ENCODE results near the gene TMIGD3.

The TMIGD3 gene

DNA sequence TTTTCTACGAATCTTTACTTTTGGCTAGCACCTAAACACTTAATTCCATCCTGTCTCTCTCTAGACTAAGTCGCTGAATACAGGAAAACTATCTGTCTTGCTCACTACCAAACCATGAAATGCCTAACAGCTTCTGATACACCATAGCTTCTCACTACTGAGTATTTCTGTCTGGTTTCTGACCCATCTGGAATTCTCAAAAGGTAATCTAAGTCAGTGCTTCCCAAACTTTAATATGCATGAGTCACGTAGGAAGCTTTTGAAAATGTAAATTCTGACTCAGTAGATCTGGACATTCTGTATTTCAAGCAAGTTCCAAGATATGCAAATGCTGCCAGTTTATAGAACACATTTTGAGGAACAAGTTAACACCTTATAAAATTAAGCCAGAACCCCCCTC lies 66.7 kb downstream of the TMIGD3 start:
- Histone ChIP-seq H3K4me3 (no peak overlapping the region), H3K9me3 (no peaks in the 10 kb centered on the region), H3K4me1 (no peaks in the 10 kb centered on the region), H3K27ac (no peak overlapping the region), H3K36me3 (peaks cover 25 to 47% (median 28%) of the 10 kb centered on the region in 3 donors), H3K27me3 (no peaks in the 10 kb centered on the region)
- intact Hi-C loops (cut with DNase I; ENCODE audit: low total_unique reads): no loop called here
- no peak for DNase-seq
- TF ChIP-seq, protein P1, sequence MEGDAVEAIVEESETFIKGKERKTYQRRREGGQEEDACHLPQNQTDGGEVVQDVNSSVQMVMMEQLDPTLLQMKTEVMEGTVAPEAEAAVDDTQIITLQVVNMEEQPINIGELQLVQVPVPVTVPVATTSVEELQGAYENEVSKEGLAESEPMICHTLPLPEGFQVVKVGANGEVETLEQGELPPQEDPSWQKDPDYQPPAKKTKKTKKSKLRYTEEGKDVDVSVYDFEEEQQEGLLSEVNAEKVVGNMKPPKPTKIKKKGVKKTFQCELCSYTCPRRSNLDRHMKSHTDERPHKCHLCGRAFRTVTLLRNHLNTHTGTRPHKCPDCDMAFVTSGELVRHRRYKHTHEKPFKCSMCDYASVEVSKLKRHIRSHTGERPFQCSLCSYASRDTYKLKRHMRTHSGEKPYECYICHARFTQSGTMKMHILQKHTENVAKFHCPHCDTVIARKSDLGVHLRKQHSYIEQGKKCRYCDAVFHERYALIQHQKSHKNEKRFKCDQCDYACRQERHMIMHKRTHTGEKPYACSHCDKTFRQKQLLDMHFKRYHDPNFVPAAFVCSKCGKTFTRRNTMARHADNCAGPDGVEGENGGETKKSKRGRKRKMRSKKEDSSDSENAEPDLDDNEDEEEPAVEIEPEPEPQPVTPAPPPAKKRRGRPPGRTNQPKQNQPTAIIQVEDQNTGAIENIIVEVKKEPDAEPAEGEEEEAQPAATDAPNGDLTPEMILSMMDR (IDR thresholded peaks at IDR 0.05): no peak
